LNCaP clone FGC (cell line): ENCODE measurements around the gene P4HA3.

Experiments used
- DNase-seq: peaks from one replicate; pipeline ENCODE4 v3.0.0-alpha.2; 2011; ENCODE audit warnings: low read depth
- H3K4me3 ChIP-seq: 2 replicates; pipeline ENCODE4 v1.5.1; 2011; ENCODE audit warnings: mild to moderate bottlenecking, low read depth, low read length, control low read depth
- TF ChIP-seq, protein P1 (sequence below): IDR thresholded peaks from 2 replicates; pipeline ENCODE4 v1.5.1; 2012; ENCODE audit warnings: mild to moderate bottlenecking; ENCODE audit not compliant: control insufficient read depth, insufficient read depth; ENCODE audit errors: extremely low read depth

Gene P4HA3

DNA sequence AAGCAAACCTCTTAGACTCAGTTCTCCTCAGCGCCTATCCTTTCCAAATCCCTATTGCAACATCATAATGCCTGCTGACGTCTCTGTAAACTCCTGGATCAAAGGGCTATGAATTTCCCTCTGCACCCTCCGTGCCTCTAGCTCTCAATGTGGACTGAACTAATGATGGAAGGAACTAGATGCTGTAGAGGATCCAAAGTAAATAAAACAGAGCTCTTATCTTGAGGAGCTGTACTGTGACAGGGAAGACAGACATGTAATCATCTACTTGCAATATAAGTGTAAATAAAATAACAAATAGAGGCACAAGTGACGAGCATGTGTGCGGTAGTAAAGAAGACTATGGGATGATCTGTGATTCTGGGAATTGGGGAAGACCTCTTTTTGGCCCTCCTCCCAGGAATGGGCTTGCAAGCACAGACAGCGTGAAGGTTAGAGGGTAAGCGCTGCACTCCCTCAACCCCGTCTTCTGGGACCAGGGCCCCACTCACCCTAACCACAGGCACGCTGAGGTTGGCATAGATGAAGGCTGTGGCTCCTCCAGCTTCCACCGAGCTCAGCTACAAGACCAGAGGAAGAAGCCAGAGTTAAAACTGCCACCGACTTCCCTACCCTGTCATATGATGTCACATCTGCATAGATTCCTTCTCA lies 42.2 kb downstream of the P4HA3 start:
- H3K4me3 ChIP-seq, result no peak overlapping the region
- DNase-seq, result peak; percentile 26
- TF ChIP-seq, protein P1, sequence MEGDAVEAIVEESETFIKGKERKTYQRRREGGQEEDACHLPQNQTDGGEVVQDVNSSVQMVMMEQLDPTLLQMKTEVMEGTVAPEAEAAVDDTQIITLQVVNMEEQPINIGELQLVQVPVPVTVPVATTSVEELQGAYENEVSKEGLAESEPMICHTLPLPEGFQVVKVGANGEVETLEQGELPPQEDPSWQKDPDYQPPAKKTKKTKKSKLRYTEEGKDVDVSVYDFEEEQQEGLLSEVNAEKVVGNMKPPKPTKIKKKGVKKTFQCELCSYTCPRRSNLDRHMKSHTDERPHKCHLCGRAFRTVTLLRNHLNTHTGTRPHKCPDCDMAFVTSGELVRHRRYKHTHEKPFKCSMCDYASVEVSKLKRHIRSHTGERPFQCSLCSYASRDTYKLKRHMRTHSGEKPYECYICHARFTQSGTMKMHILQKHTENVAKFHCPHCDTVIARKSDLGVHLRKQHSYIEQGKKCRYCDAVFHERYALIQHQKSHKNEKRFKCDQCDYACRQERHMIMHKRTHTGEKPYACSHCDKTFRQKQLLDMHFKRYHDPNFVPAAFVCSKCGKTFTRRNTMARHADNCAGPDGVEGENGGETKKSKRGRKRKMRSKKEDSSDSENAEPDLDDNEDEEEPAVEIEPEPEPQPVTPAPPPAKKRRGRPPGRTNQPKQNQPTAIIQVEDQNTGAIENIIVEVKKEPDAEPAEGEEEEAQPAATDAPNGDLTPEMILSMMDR, result no peak

DNA sequence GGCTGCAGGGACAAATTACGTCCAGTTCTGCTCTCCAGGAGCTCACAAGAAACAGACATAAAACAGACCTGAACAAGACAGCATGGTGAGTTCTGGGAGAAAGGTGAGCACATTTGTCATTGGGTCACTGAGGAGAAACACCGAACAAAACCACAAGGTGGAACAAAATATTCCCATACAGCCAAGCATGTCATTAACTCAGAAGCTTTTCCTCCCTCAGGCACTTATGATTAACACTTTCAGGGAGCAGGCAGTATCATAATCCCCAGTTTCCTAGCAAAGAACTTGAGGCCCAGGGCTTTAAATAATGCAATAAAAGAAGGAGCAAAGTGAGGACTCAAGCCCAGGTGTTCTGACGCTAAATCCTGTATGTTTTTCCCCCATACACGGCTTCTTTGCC lies 43.0 kb downstream of the P4HA3 start:
- TF ChIP-seq, protein P1, result no peak
- DNase-seq, result no peak
- no peak overlapping the region for H3K4me3 ChIP-seq

DNA sequence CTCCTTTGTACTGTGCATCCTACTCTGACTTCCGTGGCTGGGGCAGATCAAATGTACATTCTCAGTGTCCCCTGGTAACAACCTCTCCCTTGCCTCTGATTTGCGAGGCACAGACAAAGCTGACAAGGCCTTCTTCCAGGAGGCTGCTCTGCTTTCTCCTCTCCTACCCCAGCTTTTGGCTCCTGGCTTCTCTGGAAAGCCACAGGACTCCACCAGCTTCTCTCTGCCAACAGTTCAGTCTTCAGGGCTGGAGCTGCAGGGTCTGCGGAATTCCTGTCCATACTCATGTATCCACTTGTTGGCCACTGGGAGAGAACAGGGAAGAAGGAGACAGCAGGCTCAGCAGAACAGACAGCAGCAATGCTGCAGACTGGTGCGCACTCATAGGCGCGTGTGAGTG lies 44.4 kb downstream of the P4HA3 start:
- TF ChIP-seq, protein P1, result no peak
- DNase-seq, result no peak
- no peak overlapping the region for H3K4me3 ChIP-seq

DNA sequence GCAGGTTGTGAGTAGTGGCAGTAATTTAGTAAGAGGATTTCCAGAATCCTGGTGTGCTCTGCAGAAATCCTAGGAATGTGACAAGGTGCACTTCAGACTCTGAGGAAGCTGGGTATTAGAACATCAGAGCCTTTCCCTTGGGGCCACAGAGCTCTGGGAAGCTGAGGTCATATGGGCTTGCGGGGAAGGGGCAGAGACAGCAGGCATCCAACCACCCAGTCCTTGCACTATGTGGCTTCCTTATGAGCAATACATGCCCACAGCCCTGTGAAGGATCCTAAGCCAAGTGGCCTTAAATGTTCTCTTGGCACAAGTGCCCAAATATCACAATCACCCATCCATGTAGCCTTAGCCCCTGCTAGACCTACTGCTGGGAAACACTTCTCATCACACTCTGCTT lies 46.2 kb downstream of the P4HA3 start:
- H3K4me3 ChIP-seq, result no peak overlapping the region
- no peak for DNase-seq
- TF ChIP-seq, protein P1, result no peak

DNA sequence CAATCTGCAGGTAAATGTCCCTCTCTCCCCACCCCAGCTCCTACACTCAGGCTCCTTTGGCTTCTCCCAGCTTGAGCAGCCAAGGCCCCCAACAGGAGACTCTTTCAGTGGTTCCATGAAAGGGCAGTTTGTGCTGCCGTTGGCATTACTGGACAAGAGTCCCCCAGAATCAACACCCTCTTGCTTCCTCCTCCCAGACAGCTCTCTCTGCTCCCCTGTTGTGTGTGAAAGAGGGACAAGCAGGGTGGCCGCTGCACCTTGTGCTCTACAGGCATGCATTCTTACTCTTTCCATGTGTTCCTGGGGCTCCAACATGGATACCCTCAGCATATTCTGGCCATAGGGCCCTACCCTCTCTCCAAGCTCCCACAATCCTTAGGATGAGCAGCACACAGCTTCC lies 48.7 kb downstream of the P4HA3 start:
- no peak overlapping the region for H3K4me3 ChIP-seq
- TF ChIP-seq, protein P1, result no peak
- no peak for DNase-seq

DNA sequence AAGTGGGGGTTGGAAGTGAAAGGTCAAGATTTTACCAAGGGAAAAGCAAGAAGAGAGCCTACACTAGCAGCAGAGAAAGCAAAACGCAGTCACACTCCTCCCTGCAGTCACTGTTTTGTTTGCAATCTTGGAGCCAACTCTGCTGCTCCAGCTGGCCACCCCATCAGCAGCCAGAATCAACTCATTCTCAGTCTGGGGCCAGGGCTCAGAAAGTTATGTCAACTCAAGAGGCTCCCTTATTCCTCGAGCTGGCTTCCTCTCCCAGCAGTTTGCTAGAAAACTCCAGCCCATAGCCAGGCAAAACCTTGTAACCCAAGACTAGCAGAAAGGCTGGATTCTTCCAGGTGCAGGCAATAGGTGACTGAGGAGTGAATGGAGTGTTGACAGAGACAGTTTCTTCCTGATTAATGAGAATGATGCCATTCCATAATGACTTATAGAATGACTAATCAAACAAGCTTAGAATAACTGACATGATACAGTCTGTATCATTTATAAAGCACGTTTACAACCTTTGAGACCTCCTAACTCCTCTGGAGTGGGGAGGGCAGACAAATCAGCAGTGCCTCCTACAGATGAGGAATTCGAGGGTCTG lies 53.4 kb downstream of the P4HA3 start:
- TF ChIP-seq, protein P1, result no peak
- DNase-seq, result peak; percentile 68
- H3K4me3 ChIP-seq, result no peak overlapping the region
